Neutrophil (primary cell): ENCODE measurements around the gene ACOXL.

ENCODE experiments used
- H3K27ac ChIP-seq: fragments of 200-600 bp; sonication (generic); 2 replicates; pipeline ENCODE4 v1.5.1; 2016; ENCODE audit warnings: mild to moderate bottlenecking, moderate library complexity
- H3K27me3 ChIP-seq: fragments of 200-600 bp; sonication (generic); 2 replicates; pipeline ENCODE4 v1.6.0; 2016; ENCODE audit warnings: mild to moderate bottlenecking
- H3K36me3 ChIP-seq: fragments of 200-600 bp; sonication (generic); 2 replicates; pipeline ENCODE4 v1.5.1; 2017
- H3K4me1 ChIP-seq, 2 experiments: fragments of 200-600 bp in 1 of 2; sonication (generic) in 1 of 2; 1 replicate in 1 of 2; 2 replicates in 1 of 2; pipeline versions ENCODE4 v1.5.1 to v1.6.1; 2013 to 2016; ENCODE audit warnings: low read depth in 1 of 2, low read length in 1 of 2, mild to moderate bottlenecking in 1 of 2, moderate library complexity in 1 of 2; ENCODE audit not compliant: control insufficient read depth in 1 of 2, insufficient read depth in 1 of 2
- H3K4me3 ChIP-seq, 2 experiments: fragments of 200-600 bp in 1 of 2; sonication (generic) in 1 of 2; 1 replicate in 1 of 2; 2 replicates in 1 of 2; pipeline ENCODE4 v1.5.1; 2013 to 2016; ENCODE audit warnings: low read depth in 1 of 2, low read length in 1 of 2, mild to moderate bottlenecking in 1 of 2, moderate library complexity in 1 of 2
- H3K9me3 ChIP-seq: fragments of 200-600 bp; sonication (generic); 2 replicates; pipeline ENCODE4 v1.5.1; 2016
- TF ChIP-seq, protein P1 (sequence below): fragments of 200-600 bp; sonication (generic); IDR thresholded peaks from 2 replicates; pipeline ENCODE4 v1.5.1; 2016; ENCODE audit warnings: antibody characterized with exemption

The ACOXL gene

GRCh38 chr2:111143843-111144198 lies 411.4 kb downstream of the ACOXL start:
- Histone ChIP-seq H3K27me3 (no peaks in the 10 kb centered on the region), H3K27ac (no peak overlapping the region), H3K9me3 (no peaks in the 10 kb centered on the region), H3K4me3 (no peak overlapping the region), H3K4me1 (no peaks in the 10 kb centered on the region), H3K36me3 (peaks cover 5% of the 10 kb centered on the region)
- TF ChIP-seq, protein P1, sequence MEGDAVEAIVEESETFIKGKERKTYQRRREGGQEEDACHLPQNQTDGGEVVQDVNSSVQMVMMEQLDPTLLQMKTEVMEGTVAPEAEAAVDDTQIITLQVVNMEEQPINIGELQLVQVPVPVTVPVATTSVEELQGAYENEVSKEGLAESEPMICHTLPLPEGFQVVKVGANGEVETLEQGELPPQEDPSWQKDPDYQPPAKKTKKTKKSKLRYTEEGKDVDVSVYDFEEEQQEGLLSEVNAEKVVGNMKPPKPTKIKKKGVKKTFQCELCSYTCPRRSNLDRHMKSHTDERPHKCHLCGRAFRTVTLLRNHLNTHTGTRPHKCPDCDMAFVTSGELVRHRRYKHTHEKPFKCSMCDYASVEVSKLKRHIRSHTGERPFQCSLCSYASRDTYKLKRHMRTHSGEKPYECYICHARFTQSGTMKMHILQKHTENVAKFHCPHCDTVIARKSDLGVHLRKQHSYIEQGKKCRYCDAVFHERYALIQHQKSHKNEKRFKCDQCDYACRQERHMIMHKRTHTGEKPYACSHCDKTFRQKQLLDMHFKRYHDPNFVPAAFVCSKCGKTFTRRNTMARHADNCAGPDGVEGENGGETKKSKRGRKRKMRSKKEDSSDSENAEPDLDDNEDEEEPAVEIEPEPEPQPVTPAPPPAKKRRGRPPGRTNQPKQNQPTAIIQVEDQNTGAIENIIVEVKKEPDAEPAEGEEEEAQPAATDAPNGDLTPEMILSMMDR = no peak

GRCh38 chr2:111145103-111145760 lies 412.9 kb downstream of the ACOXL start:
- TF ChIP-seq, protein P1 = no peak
- Histone ChIP-seq H3K4me1 (no peaks in the 10 kb centered on the region), H3K27ac (no peak overlapping the region), H3K9me3 (no peaks in the 10 kb centered on the region), H3K27me3 (no peaks in the 10 kb centered on the region), H3K36me3 (no peaks in the 10 kb centered on the region), H3K4me3 (no peak overlapping the region)

DNA sequence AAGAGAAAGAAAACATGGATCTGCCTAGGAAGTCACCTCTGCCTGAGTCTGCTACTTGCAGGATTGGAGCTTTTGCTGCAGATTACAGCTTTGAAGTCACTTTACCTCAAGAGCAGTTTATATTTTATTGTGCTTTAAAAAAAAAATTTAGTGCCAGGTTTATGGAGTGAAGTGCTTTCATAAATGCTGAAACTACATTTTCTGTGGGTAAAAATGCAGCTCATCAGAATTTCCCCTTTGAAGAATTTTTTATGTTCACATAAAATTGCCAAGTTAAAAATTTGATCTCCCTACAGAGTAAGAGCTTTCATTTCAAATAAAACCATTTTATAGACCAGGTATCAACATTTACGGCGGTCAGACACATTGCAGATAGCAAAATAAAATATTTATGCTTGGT lies 413.6 kb downstream of the ACOXL start:
- TF ChIP-seq, protein P1 = no peak
- Histone ChIP-seq H3K4me3 (no peak overlapping the region), H3K36me3 (no peaks in the 10 kb centered on the region), H3K27ac (no peak overlapping the region), H3K9me3 (no peaks in the 10 kb centered on the region), H3K4me1 (no peaks in the 10 kb centered on the region), H3K27me3 (no peaks in the 10 kb centered on the region)

- Histone ChIP-seq H3K27ac (no peak overlapping the region), H3K4me1 (no peaks in the 10 kb centered on the region), H3K4me3 (no peak overlapping the region), H3K36me3 (peaks cover 12% of the 10 kb centered on the region), H3K9me3 (no peaks in the 10 kb centered on the region), H3K27me3 (no peaks in the 10 kb centered on the region)
- TF ChIP-seq, protein P1 = no peak
These were observed 416.0 kb downstream of the ACOXL start for GRCh38 chr2:111148225-111148873.

GRCh38 chr2:111148925-111149324 lies 416.6 kb downstream of the ACOXL start:
- H3K4me1 ChIP-seq = no peaks in the 10 kb centered on the region
- no peak overlapping the region for H3K4me3 ChIP-seq

More at GRCh38 chr2:111148925-111149324, 416.6 kb downstream of the ACOXL start:
- H3K27me3 ChIP-seq = no peaks in the 10 kb centered on the region
- H3K36me3 ChIP-seq = peaks cover 15% of the 10 kb centered on the region
- H3K9me3 ChIP-seq = no peaks in the 10 kb centered on the region
- no peak overlapping the region for H3K27ac ChIP-seq
- TF ChIP-seq, protein P1 = no peak
